HEK293 (cell line): Measurements from ENCODE around the gene CPT1C.
"Not testable (repeated sequence)": the region's sequence is repeated elsewhere in the genome, so short reads cannot be mapped to it uniquely, and the experiment has no call there.

ENCODE experiments used
- CTCF ChIA-PET: fragments of 350-600 bp; formaldehyde crosslinking; extraction: SDS; loops from one replicate; lab custom pipeline; 2021; ENCODE audit warnings: antibody characterized with exemption; lab: Yijun Ruan, JAX
- POLR2A ChIA-PET: fragments of 300-600 bp; formaldehyde crosslinking; extraction: SDS; loops from one replicate; lab custom pipeline; 2020; ENCODE audit warnings: antibody characterized with exemption, inconsistent platforms; lab: Yijun Ruan, JAX
- H3K27ac ChIP-seq: fragments of 200-500 bp; sonication (Bioruptor generic); 2 replicates; pipeline ENCODE4 v1.5.1; 2014; ENCODE audit warnings: low read depth, low read length, control low read depth, inconsistent platforms; ENCODE audit errors: extremely low read depth
- H3K36me3 ChIP-seq, 2 experiments: fragments of 200-500 bp in 1 of 2; sonication (Bioruptor generic) in 1 of 2; 1 replicate in 1 of 2; 2 replicates in 1 of 2; pipeline ENCODE4 v1.5.1; 2014 to 2017; ENCODE audit warnings: inconsistent platforms in 2 of 2, low read length in 2 of 2; ENCODE audit not compliant: control insufficient read depth in 2 of 2, insufficient read depth in 1 of 2
- H3K4me1 ChIP-seq: fragments of 200-500 bp; sonication (Bioruptor generic); 2 replicates; pipeline ENCODE4 v1.5.1; 2014; ENCODE audit warnings: mild to moderate bottlenecking, low read length, inconsistent platforms; ENCODE audit not compliant: control insufficient read depth, insufficient read depth
- H3K4me3 ChIP-seq: 2 replicates; pipeline ENCODE4 v1.5.1; 2011; ENCODE audit warnings: low read depth, mild to moderate bottlenecking, control low read depth, low read length, moderate library complexity
- H3K9me3 ChIP-seq: fragments of 200-500 bp; sonication (Bioruptor generic); 2 replicates; pipeline ENCODE4 v1.5.1; 2014; ENCODE audit warnings: low read depth, low read length, inconsistent platforms; ENCODE audit not compliant: control insufficient read depth, insufficient read depth
- GFI1B ChIP-seq: fragments of 450-650 bp; formaldehyde crosslinking; IDR thresholded peaks from 2 replicates; pipeline ENCODE4 v1.5.1; 2016; ENCODE audit warnings: missing biosample characterization, missing genetic modification characterization
- GLI4 ChIP-seq: fragments of 450-650 bp; formaldehyde crosslinking; IDR thresholded peaks from 2 replicates; pipeline ENCODE4 v1.5.1; 2016; ENCODE audit warnings: missing biosample characterization, missing genetic modification characterization
- KLF1 ChIP-seq: fragments of 450-650 bp; formaldehyde crosslinking; IDR thresholded peaks from 2 replicates; pipeline ENCODE4 v1.5.1; 2016; ENCODE audit warnings: missing biosample characterization, missing genetic modification characterization
- KLF10 ChIP-seq: fragments of 450-650 bp; IDR thresholded peaks from 2 replicates; pipeline ENCODE4 v1.5.1; 2018; ENCODE audit warnings: missing biosample characterization, mild to moderate bottlenecking, missing genetic modification characterization
- TSHZ1 ChIP-seq: fragments of 450-650 bp; formaldehyde crosslinking; IDR thresholded peaks from 2 replicates; pipeline ENCODE4 v1.5.1; 2016; ENCODE audit warnings: missing biosample characterization, missing genetic modification characterization, borderline replicate concordance
- ZBTB49 ChIP-seq: fragments of 450-650 bp; formaldehyde crosslinking; IDR thresholded peaks from 2 replicates; pipeline ENCODE4 v1.5.1; 2016; ENCODE audit warnings: missing biosample characterization, missing genetic modification characterization, low read depth
- ZNF114 ChIP-seq: fragments of 450-650 bp; formaldehyde crosslinking; IDR thresholded peaks from 2 replicates; pipeline ENCODE4 v1.5.0; 2017; ENCODE audit warnings: missing biosample characterization, missing genetic modification characterization
- ZNF174 ChIP-seq: fragments of 450-650 bp; formaldehyde crosslinking; IDR thresholded peaks from 2 replicates; pipeline ENCODE4 v1.5.0; 2017; ENCODE audit warnings: missing biosample characterization, mild to moderate bottlenecking, missing genetic modification characterization
- ZNF266 ChIP-seq: fragments of 450-650 bp; formaldehyde crosslinking; IDR thresholded peaks from 2 replicates; pipeline ENCODE4 v1.5.1; 2016; ENCODE audit warnings: missing biosample characterization, missing genetic modification characterization, low read depth
- ZNF280C ChIP-seq: fragments of 450-650 bp; formaldehyde crosslinking; IDR thresholded peaks from 2 replicates; pipeline ENCODE4 v1.5.1; 2016; ENCODE audit warnings: missing biosample characterization, missing genetic modification characterization
- ZNF341 ChIP-seq: fragments of 450-650 bp; formaldehyde crosslinking; IDR thresholded peaks from 2 replicates; pipeline ENCODE4; 2016; ENCODE audit warnings: low read depth, missing biosample characterization, missing genetic modification characterization
- ZNF366 ChIP-seq: fragments of 450-650 bp; formaldehyde crosslinking; conservative IDR thresholded peaks from 2 replicates; pipeline ENCODE4 v1.5.1; 2016; ENCODE audit warnings: missing biosample characterization, missing genetic modification characterization
- ZNF426 ChIP-seq: fragments of 450-650 bp; formaldehyde crosslinking; IDR thresholded peaks from 2 replicates; pipeline ENCODE4 v1.5.1; 2017; ENCODE audit warnings: missing biosample characterization, missing genetic modification characterization, mild to moderate bottlenecking, inconsistent platforms, moderate library complexity
- ZNF518A ChIP-seq: fragments of 450-650 bp; formaldehyde crosslinking; conservative IDR thresholded peaks from 2 replicates; pipeline ENCODE4 v1.5.1; 2016; ENCODE audit warnings: low read depth, missing biosample characterization, missing genetic modification characterization
- ZNF624 ChIP-seq: fragments of 450-650 bp; formaldehyde crosslinking; IDR thresholded peaks from 2 replicates; pipeline ENCODE4 v1.5.1; 2017; ENCODE audit warnings: missing biosample characterization, missing genetic modification characterization
- ZSCAN23 ChIP-seq: fragments of 450-650 bp; formaldehyde crosslinking; IDR thresholded peaks from 2 replicates; pipeline ENCODE4 v1.5.1; 2016; ENCODE audit warnings: missing biosample characterization, missing genetic modification characterization

The CPT1C gene

GRCh38 chr19:49718991-49719390, 28.1 kb downstream of the CPT1C start (continued):
- TF ChIP-seq ZNF266 (tag by site-specific recombination) (no peak), ZNF518A (tag by site-specific recombination) (no peak), GFI1B (tag by site-specific recombination) (no peak), ZNF174 (tag by site-specific recombination) (no peak), KLF10 (no peak), TSHZ1 (tag by site-specific recombination) (no peak), ZNF426 (no peak), ZSCAN23 (no peak)

GRCh38 chr19:49719420-49719819, 28.5 kb downstream of the CPT1C start:
- H3K4me1 ChIP-seq, H3K4me3 ChIP-seq, H3K27ac ChIP-seq, H3K36me3 ChIP-seq, H3K9me3 ChIP-seq: not testable (repeated sequence)
- ChIA-PET CTCF (interaction anchor here (0.6 kb wide), 1 partner anchor 219 kb away, joined by 4 read pairs; no protein-coding TSS in a partner anchor), POLR2A (interaction anchor here (0.6 kb wide), 2 partner anchors 655 to 804 kb away, joined by 4 read pairs; no protein-coding TSS in a partner anchor)

- H3K9me3 ChIP-seq = no peaks in the 10 kb centered on the region
- H3K4me3 ChIP-seq = no peak overlapping the region
- POLR2A ChIA-PET = no interaction called here
- no peaks in the 10 kb centered on the region; a peak in 1 of 3 replicates for H3K36me3 ChIP-seq
- no peak for TF ChIP-seq ZNF114 (tag by site-specific recombination)
- TF ChIP-seq ZBTB49 = no peak
- TF ChIP-seq ZNF341 (tag by site-specific recombination) = no peak
- TF ChIP-seq ZNF280C (tag by site-specific recombination) = no peak
- TF ChIP-seq GLI4 (tag by site-specific recombination) = no peak
- TF ChIP-seq ZNF366 (tag by site-specific recombination) = no peak
- TF ChIP-seq KLF1 = no peak
- TF ChIP-seq ZNF624 (tag by site-specific recombination) = no peak
- H3K27ac ChIP-seq = no peak overlapping the region
- CTCF ChIA-PET = interaction anchor here (0.6 to 2.6 kb wide), 3 partner anchors 10 to 137 kb away, joined by 3 to 15 read pairs (median 3); no protein-coding TSS in a partner anchor
- no peaks in the 10 kb centered on the region for H3K4me1 ChIP-seq
Measured at GRCh38 chr19:49727217-49728030, 36.5 kb downstream of the CPT1C start.
